ENCODE results near the gene MPZL3. TPM values are rescaled to one million over a fixed set of nuclear protein-coding genes. Genes with fewer than 3 reads are reported as not detected.
A peak's percentile ranks its signal among the peaks of the same experiment; 100 is the strongest.
"Not testable (repeated sequence)": the region's sequence is repeated elsewhere in the genome, so short reads cannot be mapped to it uniquely, and the experiment has no call there.

The MPZL3 gene
- total and polyA plus RNA-seq, 2 experiments from 2014 or later: 0.92 to 2.9 TPM

DNA sequence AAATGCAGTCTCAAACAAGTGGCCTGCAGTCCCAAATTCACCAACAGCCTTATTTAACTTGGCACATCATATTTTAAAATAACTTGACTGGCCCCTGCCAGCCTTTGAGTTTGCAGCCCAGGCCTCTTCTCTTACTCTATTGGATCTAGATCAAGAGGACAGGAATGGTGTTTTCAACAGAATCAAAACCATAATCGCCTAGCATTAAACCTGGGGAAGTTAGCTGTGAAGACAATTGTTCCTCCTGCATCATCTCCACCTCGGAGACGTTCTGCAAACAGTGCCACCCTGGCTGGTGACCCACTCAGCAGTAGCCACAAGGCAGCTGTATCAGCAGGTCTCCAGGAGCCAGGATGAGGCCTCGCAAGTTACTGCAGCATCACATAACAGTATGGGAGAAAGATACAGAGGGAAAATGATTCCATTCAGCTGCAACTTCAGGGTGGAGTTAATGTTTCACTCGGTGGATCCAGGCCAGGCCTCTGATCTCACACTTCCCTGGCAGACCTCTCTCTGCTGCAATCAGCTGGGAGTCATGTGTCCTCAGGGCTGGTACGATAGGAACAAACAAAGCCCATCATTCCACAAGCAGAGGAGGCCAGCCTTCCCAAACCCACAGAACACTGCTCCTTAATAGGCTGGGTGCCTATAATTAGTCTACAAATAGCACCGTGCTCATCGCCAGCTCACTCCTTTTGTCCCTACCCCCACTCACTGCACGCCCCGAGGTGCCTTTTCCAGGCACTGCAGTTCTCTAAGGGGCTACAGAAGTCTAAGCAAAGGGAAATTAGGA, 57.1 kb downstream of the MPZL3 start (continued):
- TF ChIP-seq, protein P1, sequence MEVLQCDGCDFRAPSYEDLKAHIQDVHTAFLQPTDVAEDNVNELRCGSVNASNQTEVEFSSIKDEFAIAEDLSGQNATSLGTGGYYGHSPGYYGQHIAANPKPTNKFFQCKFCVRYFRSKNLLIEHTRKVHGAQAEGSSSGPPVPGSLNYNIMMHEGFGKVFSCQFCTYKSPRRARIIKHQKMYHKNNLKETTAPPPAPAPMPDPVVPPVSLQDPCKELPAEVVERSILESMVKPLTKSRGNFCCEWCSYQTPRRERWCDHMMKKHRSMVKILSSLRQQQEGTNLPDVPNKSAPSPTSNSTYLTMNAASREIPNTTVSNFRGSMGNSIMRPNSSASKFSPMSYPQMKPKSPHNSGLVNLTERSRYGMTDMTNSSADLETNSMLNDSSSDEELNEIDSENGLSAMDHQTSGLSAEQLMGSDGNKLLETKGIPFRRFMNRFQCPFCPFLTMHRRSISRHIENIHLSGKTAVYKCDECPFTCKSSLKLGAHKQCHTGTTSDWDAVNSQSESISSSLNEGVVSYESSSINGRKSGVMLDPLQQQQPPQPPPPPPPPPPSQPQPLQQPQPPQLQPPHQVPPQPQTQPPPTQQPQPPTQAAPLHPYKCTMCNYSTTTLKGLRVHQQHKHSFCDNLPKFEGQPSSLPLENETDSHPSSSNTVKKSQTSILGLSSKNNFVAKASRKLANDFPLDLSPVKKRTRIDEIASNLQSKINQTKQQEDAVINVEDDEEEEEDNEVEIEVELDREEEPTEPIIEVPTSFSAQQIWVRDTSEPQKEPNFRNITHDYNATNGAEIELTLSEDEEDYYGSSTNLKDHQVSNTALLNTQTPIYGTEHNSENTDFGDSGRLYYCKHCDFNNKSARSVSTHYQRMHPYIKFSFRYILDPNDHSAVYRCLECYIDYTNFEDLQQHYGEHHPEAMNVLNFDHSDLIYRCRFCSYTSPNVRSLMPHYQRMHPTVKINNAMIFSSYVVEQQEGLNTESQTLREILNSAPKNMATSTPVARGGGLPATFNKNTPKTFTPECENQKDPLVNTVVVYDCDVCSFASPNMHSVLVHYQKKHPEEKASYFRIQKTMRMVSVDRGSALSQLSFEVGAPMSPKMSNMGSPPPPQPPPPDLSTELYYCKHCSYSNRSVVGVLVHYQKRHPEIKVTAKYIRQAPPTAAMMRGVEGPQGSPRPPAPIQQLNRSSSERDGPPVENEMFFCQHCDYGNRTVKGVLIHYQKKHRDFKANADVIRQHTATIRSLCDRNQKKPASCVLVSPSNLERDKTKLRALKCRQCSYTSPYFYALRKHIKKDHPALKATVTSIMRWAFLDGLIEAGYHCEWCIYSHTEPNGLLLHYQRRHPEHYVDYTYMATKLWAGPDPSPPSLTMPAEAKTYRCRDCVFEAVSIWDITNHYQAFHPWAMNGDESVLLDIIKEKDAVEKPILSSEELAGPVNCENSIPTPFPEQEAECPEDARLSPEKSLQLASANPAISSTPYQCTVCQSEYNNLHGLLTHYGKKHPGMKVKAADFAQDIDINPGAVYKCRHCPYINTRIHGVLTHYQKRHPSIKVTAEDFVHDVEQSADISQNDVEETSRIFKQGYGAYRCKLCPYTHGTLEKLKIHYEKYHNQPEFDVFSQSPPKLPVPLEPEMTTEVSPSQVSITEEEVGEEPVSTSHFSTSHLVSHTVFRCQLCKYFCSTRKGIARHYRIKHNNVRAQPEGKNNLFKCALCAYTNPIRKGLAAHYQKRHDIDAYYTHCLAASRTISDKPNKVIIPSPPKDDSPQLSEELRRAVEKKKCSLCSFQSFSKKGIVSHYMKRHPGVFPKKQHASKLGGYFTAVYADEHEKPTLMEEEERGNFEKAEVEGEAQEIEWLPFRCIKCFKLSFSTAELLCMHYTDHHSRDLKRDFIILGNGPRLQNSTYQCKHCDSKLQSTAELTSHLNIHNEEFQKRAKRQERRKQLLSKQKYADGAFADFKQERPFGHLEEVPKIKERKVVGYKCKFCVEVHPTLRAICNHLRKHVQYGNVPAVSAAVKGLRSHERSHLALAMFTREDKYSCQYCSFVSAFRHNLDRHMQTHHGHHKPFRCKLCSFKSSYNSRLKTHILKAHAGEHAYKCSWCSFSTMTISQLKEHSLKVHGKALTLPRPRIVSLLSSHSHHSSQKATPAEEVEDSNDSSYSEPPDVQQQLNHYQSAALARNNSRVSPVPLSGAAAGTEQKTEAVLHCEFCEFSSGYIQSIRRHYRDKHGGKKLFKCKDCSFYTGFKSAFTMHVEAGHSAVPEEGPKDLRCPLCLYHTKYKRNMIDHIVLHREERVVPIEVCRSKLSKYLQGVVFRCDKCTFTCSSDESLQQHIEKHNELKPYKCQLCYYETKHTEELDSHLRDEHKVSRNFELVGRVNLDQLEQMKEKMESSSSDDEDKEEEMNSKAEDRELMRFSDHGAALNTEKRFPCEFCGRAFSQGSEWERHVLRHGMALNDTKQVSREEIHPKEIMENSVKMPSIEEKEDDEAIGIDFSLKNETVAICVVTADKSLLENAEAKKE (CRISPR knock-in tag; IDR thresholded peaks at IDR 0.05): no peak
- TF ChIP-seq JUNB (IDR thresholded peaks at IDR 0.05; ENCODE audit: unreplicated experiment): no peak

DNA sequence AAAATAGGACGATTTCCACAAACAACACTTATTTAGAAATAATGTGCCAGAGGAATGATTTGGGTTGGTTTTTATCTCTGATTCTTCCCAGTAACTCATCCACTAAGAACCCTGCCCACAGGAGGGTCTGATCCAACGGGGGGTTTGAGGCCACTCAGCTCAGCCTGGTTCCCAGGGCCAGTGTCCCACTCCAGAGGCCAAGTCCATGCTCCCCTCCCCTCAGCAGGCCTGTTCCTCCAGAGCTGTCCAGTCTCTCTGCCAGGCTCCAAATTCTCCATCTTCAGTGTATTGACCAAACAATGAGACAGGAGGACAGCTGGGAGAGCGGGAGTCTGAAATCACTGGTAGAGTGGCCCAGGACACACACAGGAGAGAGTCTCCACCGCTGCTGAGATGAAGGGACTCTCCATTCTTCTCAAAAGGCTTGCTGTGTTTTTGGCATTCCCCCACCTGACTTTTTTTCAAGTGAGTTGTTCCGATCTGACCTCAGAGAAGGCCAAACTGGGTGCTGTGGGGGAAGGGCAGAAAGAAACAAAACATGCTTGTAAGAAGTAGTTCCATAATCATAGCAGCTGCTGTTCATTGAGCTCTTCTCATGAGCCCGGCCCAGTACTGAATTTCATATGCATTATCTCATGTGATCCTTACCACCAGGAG, 58.1 kb downstream of the MPZL3 start:
- Mint-ChIP-seq H3K4me1 (peaks cover 38% of the 10 kb centered on the region), H3K4me3 (no peak overlapping the region), H3K27me3 (ENCODE audit: insufficient read depth, low read depth, poor library complexity) (peaks cover 2% of the 10 kb centered on the region), H3K9me3 (peaks cover 22% of the 10 kb centered on the region), H3K36me3 (ENCODE audit: low read depth) (peaks cover 4% of the 10 kb centered on the region; the same call in 2 of the 3 replicates), H3K27ac (no peak overlapping the region)
- Histone ChIP-seq H3F3A (replicated peaks; ENCODE audit: low read depth) (no peaks in the 10 kb centered on the region), H3K27ac (ENCODE audit: low read depth) (no peak overlapping the region), H2AFZ (peak overlapping the region; percentile 28; the same call in 1 of the 2 replicates), H3K27me3 (ENCODE audit: insufficient read depth) (no peaks in the 10 kb centered on the region), H4K20me1 (replicated peaks; ENCODE audit: insufficient read depth) (no peaks in the 10 kb centered on the region), H3K9me2 (ENCODE audit: insufficient read depth) (peaks cover 8% of the 10 kb centered on the region; the same call in 1 of the 2 replicates), H3K79me2 (replicated peaks; ENCODE audit: insufficient read depth) (no peaks in the 10 kb centered on the region), H3K4me1 (ENCODE audit: insufficient read depth) (peaks cover 16% of the 10 kb centered on the region), H3K4me2 (no peak overlapping the region; the same call in 1 of the 2 replicates), H3K36me3 (ENCODE audit: insufficient read depth) (no peaks in the 10 kb centered on the region), H3K4me3 (no peak overlapping the region)
- TF ChIP-seq CREB1 (CRISPR knock-in tag; IDR thresholded peaks at IDR 0.05; ENCODE audit: low read depth): no peak
- TF ChIP-seq NANOG (IDR thresholded peaks at IDR 0.05; ENCODE audit: borderline replicate concordance): no peak
- DNase-seq (ENCODE audit: low spot score): no peak
- ATAC-seq: no peak

DNA sequence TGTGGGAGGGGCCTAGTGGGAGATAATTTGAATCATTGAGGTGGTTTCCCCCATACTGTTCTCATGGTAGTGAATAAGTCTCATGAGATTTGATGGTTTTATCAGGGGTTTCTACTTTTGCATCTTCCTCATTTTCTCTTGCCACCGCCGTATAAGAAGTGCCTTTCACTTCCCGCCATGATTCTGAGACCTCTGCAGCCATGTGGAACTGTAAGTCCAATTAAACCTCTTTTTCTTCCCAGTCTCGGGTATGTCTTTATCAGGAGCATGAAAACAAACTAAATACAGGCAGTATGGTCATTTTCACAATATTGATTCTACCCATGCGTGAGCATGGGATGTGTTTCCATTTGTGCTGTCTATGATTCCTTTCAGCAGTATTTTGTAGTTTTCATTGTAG, 59.3 kb downstream of the MPZL3 start:
- H3K27ac ChIP-seq (ENCODE audit: low read depth); H3K79me2 ChIP-seq (replicated peaks; ENCODE audit: insufficient read depth); H3K9me2 ChIP-seq (ENCODE audit: insufficient read depth); H3K4me3 Mint-ChIP-seq; H3K36me3 ChIP-seq (ENCODE audit: insufficient read depth); H3F3A ChIP-seq (replicated peaks; ENCODE audit: low read depth); H3K27ac Mint-ChIP-seq; H2AFZ ChIP-seq; H3K36me3 Mint-ChIP-seq (ENCODE audit: low read depth); H3K27me3 Mint-ChIP-seq (ENCODE audit: insufficient read depth, low read depth, poor library complexity); DNase-seq (ENCODE audit: low spot score); H3K4me2 ChIP-seq; ATAC-seq; H4K20me1 ChIP-seq (replicated peaks; ENCODE audit: insufficient read depth); H3K27me3 ChIP-seq (ENCODE audit: insufficient read depth); H3K4me3 ChIP-seq: not testable (repeated sequence)
- peaks cover 13% of the 10 kb centered on the region for H3K4me1 ChIP-seq (ENCODE audit: insufficient read depth)
- Mint-ChIP-seq H3K9me3 (peaks cover 22% of the 10 kb centered on the region), H3K4me1 (peaks cover 28% of the 10 kb centered on the region)

DNA sequence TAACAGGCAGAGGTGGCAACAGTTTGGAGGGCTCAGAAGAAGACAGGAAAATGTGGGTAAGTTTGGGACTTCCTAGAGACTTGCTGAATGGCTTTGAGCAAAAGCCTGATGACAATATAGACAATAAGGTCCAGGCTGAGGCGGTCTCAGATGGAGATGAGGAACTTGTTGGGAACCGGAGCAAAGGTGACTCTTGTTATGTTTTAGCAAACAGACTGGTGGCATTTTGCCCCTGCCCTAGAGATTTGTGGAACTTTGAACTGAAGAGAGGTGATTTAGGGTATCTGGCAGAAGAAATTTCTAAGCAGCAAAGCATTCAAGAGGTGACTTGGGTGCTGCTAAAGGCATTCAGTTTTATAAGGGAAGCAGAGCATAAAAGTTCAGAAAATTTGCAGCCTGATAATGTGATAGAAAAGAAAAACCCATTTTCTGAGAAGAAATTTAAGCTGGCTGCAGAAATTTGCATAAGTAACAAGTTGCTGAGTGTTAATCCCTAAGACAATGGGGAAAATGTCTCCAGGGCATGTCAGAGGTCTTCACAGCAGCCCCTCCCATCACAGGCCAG, 61.1 kb downstream of the MPZL3 start:
- H3K36me3 ChIP-seq (ENCODE audit: insufficient read depth); H3K4me1 ChIP-seq (ENCODE audit: insufficient read depth); H3K4me3 ChIP-seq: not testable (repeated sequence)

More for the DNA sequence above, 61.1 kb downstream of the MPZL3 start:
- H2AFZ ChIP-seq; H3K27me3 ChIP-seq (ENCODE audit: insufficient read depth); H3K27ac Mint-ChIP-seq; H3K9me2 ChIP-seq (ENCODE audit: insufficient read depth); DNase-seq (ENCODE audit: low spot score); H3K79me2 ChIP-seq (replicated peaks; ENCODE audit: insufficient read depth); H3K4me2 ChIP-seq; H4K20me1 ChIP-seq (replicated peaks; ENCODE audit: insufficient read depth); H3F3A ChIP-seq (replicated peaks; ENCODE audit: low read depth); ATAC-seq; H3K4me3 Mint-ChIP-seq; H3K27me3 Mint-ChIP-seq (ENCODE audit: insufficient read depth, low read depth, poor library complexity); H3K36me3 Mint-ChIP-seq (ENCODE audit: low read depth); H3K27ac ChIP-seq (ENCODE audit: low read depth): not testable (repeated sequence)
- Mint-ChIP-seq H3K9me3 (peaks cover 22% of the 10 kb centered on the region), H3K4me1 (peaks cover 17% of the 10 kb centered on the region)

All from GM23338 (cell line).